HuH-7.5 (cell line): Measurements from ENCODE around the gene ZNF585A.
"Not testable (repeated sequence)": the region's sequence is repeated elsewhere in the genome, so short reads cannot be mapped to it uniquely, and the experiment has no call there.

Source experiments
- DNase-seq: peaks from one replicate; pipeline ENCODE4 v3.0.0; 2011; ENCODE audit warnings: low spot score

The ZNF585A gene

GRCh38 chr19:37172368-37173366 is at the start of gene ZNF585A:
ZNF585A (minus strand) TSS chr19:37172695; CDS start chr19:37169910, 2,785 bp downstream.
- DNase-seq: peak; percentile 49

- no peak for DNase-seq
Measured at GRCh38 chr19:37221136-37221535, 48.6 kb upstream of the ZNF585A start.

- no peak for DNase-seq
Measured at GRCh38 chr19:37220383-37220782, 47.9 kb upstream of the ZNF585A start.

GRCh38 chr19:37218592-37218935 is 46.1 kb upstream of the ZNF585A start:
- DNase-seq: no peak

GRCh38 chr19:37217775-37218591 is 45.5 kb upstream of the ZNF585A start, which contains the start of gene ZNF383:
ZNF383 (plus strand) TSS chr19:37218214; CDS start chr19:37230454, 12,240 bp downstream.
- peak; percentile 83 for DNase-seq

- peak; percentile 10 for DNase-seq
Measured at GRCh38 chr19:37217480-37217774, 44.9 kb upstream of the ZNF585A start.

- no peak for DNase-seq
Measured at GRCh38 chr19:37197768-37198167, 25.3 kb upstream of the ZNF585A start.

GRCh38 chr19:37197115-37197514 is 24.6 kb upstream of the ZNF585A start:
- not testable (repeated sequence) for DNase-seq

- not testable (repeated sequence) for DNase-seq
Measured at GRCh38 chr19:37195248-37195647, 22.8 kb upstream of the ZNF585A start.

- DNase-seq: not testable (repeated sequence)
Measured at GRCh38 chr19:37186071-37186470, 13.6 kb upstream of the ZNF585A start.

- DNase-seq: no peak
Measured at GRCh38 chr19:37165635-37166034, 6.9 kb downstream of the ZNF585A start.

- no peak for DNase-seq
Measured at GRCh38 chr19:37160153-37160552, 12.3 kb downstream of the ZNF585A start.

GRCh38 chr19:37148214-37148613 is 24.3 kb downstream of the ZNF585A start:
- DNase-seq: no peak

GRCh38 chr19:37136111-37136510 is 36.4 kb downstream of the ZNF585A start:
- DNase-seq: no peak

GRCh38 chr19:37128821-37129177 is 43.7 kb downstream of the ZNF585A start:
- no peak for DNase-seq

GRCh38 chr19:37127999-37128820 is 44.3 kb downstream of the ZNF585A start:
- no peak for DNase-seq

- DNase-seq: not testable (repeated sequence)
Measured at GRCh38 chr19:37122093-37122492, 50.4 kb downstream of the ZNF585A start.

- no peak for DNase-seq
Measured at GRCh38 chr19:37114001-37114400, 58.5 kb downstream of the ZNF585A start.

- DNase-seq: not testable (repeated sequence)
Measured at GRCh38 chr19:37111753-37112152, 60.7 kb downstream of the ZNF585A start.

GRCh38 chr19:37104135-37104534 is 68.4 kb downstream of the ZNF585A start:
- not testable (repeated sequence) for DNase-seq

GRCh38 chr19:37098570-37098969 is 73.9 kb downstream of the ZNF585A start:
- DNase-seq: no peak

- DNase-seq: no peak
Measured at GRCh38 chr19:37095859-37096258, 76.6 kb downstream of the ZNF585A start.
